ENCODE measurements around the gene IQGAP3. TPM values are rescaled to one million over a fixed set of nuclear protein-coding genes. Genes with fewer than 3 reads are reported as not detected.

Gene IQGAP3
- total and polyA plus RNA-seq, 2 of the 4 experiments (the other 2 are of a cell fraction) = 12.5 to 13.6 TPM

DNA sequence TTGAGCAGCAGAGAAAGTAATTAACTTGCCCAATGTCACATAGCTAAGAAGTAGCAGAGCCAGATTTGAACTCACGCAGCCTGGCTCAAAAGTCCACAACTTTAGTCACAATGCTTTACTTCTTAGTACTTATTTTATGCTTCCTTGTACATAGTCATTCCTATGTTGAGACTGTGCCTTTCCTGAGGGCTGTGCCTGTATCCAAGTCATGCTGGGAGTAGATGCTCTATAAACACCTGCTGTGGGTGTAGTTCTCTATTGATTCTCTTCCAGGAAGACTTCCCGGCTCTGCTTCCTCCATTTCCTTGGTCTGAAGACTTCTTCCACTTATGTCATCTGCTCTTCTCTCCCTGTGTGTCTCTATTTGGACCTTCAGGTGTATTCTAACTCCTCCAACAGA, 16.6 kb downstream of the IQGAP3 start:
- Histone ChIP-seq H3K18ac (ENCODE audit: low read depth, low read length) (no peak overlapping the region), H2BK20ac (ENCODE audit: low read depth, low read length) (no peak overlapping the region), H3K27ac (ENCODE audit: insufficient read depth, low read length) (no peak overlapping the region), H3K4ac (ENCODE audit: low read depth, low read length) (no peak overlapping the region), H2AK5ac (ENCODE audit: low read depth, low read length) (no peak overlapping the region), H2AK9ac (replicated peaks; ENCODE audit: low read depth, low read length, poor library complexity) (no peak overlapping the region), H3K4me1 (ENCODE audit: control insufficient read depth, insufficient read depth, low read length) (peaks cover 1% of the 10 kb centered on the region; the same call in 1 of the 2 replicates), H4K20me1 (ENCODE audit: insufficient read depth, low read length) (no peaks in the 10 kb centered on the region), H3K23ac (ENCODE audit: low read depth, low read length) (no peak overlapping the region), H3K9me1 (ENCODE audit: insufficient read depth, low read length) (peaks cover 8% of the 10 kb centered on the region), H3K4me3 (ENCODE audit: insufficient read depth, low read depth, low read length) (no peak overlapping the region), H4K5ac (ENCODE audit: low read depth, low read length) (no peak overlapping the region), H3K14ac (replicated peaks; ENCODE audit: low read depth, low read length) (no peak overlapping the region), H2BK15ac (ENCODE audit: low read depth, low read length) (no peak overlapping the region), H3K4me2 (ENCODE audit: low read depth, low read length) (no peak overlapping the region), H2BK120ac (ENCODE audit: low read depth, low read length) (no peak overlapping the region), H3K9me3 (ENCODE audit: control insufficient read depth, insufficient read depth, low read length) (no peaks in the 10 kb centered on the region), H3K56ac (ENCODE audit: extremely low read depth, insufficient read depth, low read length) (no peak overlapping the region), H4K91ac (ENCODE audit: insufficient read depth, low read depth, low read length) (no peak overlapping the region), H4K8ac (ENCODE audit: low read depth in 2 of 2, low read length in 2 of 2) (no peak overlapping the region), H3K79me1 (ENCODE audit: low read depth in 1 of 2, low read length in 2 of 2) (peaks cover 0 to 22% of the 10 kb centered on the region in 2 experiments; a peak in 2 of 4 replicates), H3K9ac (ENCODE audit: low read depth, low read length) (no peak overlapping the region), H3K36me3 (ENCODE audit: control insufficient read depth, insufficient read depth, low read length) (peaks cover 8% of the 10 kb centered on the region), H3K27me3 (ENCODE audit: control insufficient read depth, insufficient read depth, low read length) (no peaks in the 10 kb centered on the region), H2BK5ac (ENCODE audit: low read depth, low read length, poor library complexity, severe bottlenecking) (no peak overlapping the region), H2AFZ (replicated peaks; ENCODE audit: low read length, poor library complexity) (no peak overlapping the region)
- no peak for ATAC-seq (ENCODE audit: low read depth)
- POLR2A ChIA-PET (ENCODE audit: unreplicated experiment) = no interaction called here
- CTCF ChIA-PET = interaction anchor here (0.6 kb wide), 1 partner anchor 1294 kb away, joined by 3 read pairs; no protein-coding TSS in a partner anchor
- dilution Hi-C loops (cut with HindIII; ENCODE audit: low sequenced_read_pairs, unreplicated experiment) (no loop called here), in situ Hi-C loops (cut with MboI; ENCODE audit: low sequenced_read_pairs) (no loop called here), intact Hi-C loops (cut with micrococcal nuclease) (no loop called here)
- WGBS, 2 experiments (ENCODE audit: extremely low coverage in 2 of 2, insufficient read length in 1 of 2) = no CpG with 5 or more reads among the region's 2 CpGs
- DNase-seq = no peak
- no TSS peak for BruUV-seq (replicated peaks)
- TF ChIP-seq RAD21 (IDR thresholded peaks at IDR 0.05; ENCODE audit: low read length) (no peak), RFX5 (IDR thresholded peaks at IDR 0.05; ENCODE audit: low read depth, low read length) (no peak), FOS (IDR thresholded peaks at IDR 0.05; ENCODE audit: low read depth, low read length) (no peak), SMC3 (IDR thresholded peaks at IDR 0.05; ENCODE audit: low read depth, low read length) (no peak), RCOR1 (IDR thresholded peaks at IDR 0.05; ENCODE audit: insufficient replicate concordance, low read length) (no peak), NFE2L2 (IDR thresholded peaks at IDR 0.05; ENCODE audit: low read depth, low read length) (no peak), CEBPB (IDR thresholded peaks at IDR 0.05; ENCODE audit: low read depth, low read length) (no peak), MAFK (IDR thresholded peaks at IDR 0.05; ENCODE audit: low read depth, low read length) (no peak)
- TF ChIP-seq, protein P1, sequence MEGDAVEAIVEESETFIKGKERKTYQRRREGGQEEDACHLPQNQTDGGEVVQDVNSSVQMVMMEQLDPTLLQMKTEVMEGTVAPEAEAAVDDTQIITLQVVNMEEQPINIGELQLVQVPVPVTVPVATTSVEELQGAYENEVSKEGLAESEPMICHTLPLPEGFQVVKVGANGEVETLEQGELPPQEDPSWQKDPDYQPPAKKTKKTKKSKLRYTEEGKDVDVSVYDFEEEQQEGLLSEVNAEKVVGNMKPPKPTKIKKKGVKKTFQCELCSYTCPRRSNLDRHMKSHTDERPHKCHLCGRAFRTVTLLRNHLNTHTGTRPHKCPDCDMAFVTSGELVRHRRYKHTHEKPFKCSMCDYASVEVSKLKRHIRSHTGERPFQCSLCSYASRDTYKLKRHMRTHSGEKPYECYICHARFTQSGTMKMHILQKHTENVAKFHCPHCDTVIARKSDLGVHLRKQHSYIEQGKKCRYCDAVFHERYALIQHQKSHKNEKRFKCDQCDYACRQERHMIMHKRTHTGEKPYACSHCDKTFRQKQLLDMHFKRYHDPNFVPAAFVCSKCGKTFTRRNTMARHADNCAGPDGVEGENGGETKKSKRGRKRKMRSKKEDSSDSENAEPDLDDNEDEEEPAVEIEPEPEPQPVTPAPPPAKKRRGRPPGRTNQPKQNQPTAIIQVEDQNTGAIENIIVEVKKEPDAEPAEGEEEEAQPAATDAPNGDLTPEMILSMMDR (conservative IDR thresholded peaks at IDR 0.05; ENCODE audit: low read depth, low read length) = no peak
- TF ChIP-seq, protein P2, sequence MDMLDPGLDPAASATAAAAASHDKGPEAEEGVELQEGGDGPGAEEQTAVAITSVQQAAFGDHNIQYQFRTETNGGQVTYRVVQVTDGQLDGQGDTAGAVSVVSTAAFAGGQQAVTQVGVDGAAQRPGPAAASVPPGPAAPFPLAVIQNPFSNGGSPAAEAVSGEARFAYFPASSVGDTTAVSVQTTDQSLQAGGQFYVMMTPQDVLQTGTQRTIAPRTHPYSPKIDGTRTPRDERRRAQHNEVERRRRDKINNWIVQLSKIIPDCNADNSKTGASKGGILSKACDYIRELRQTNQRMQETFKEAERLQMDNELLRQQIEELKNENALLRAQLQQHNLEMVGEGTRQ (IDR thresholded peaks at IDR 0.05; ENCODE audit: low read depth, low read length) = no peak
